HG03039 (cell line): Measurements from ENCODE around the gene TYW1B.
"Not testable (repeated sequence)": the region's sequence is repeated elsewhere in the genome, so short reads cannot be mapped to it uniquely, and the experiment has no call there.

Experiments
- ATAC-seq: cut with Tn5 transposase; IDR thresholded peaks from one replicate; pipeline ENCODE4 v1.9.1; 2021; ENCODE audit warnings: mild to moderate bottlenecking, moderate library complexity; ENCODE audit not compliant: unreplicated experiment

Gene TYW1B

DNA sequence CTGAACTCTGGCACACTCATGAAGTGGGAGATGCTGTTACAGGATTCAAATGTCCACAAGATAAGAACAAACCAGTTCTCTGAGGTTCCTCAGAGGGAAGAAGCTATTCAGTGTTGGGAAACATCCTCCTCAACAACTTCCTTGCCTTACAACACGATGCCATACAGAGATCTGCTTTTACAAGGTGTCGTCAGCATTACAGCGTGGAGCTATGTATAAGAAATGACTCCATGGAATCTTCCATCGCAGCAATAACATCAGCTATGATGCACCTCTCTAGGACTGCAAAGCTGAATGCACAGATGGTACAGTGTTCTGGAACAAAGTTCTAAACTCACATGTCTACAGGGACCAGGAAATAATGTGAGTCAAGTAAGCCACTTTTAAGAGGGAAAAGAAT, 122.3 kb downstream of the TYW1B start:
- not testable (repeated sequence) for ATAC-seq

DNA sequence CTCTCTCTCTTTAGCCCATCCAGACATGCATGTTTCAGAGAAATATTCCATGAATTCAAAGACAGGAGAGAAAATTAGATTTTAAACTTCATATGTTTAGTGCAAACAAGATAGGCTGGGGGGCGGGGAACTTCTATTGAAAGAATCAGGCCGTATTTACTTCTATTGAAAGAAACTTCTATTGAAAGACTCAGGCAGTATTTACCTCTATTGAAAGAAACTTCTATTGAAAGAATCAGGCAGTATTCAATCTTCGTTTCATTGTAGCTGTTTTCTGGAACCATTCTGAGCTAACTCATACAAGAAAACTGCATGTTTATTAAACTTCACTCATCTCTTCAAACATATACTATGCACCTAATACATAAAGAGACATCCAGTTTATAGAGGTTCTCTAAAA, 123.1 kb downstream of the TYW1B start:
- ATAC-seq = no peak

DNA sequence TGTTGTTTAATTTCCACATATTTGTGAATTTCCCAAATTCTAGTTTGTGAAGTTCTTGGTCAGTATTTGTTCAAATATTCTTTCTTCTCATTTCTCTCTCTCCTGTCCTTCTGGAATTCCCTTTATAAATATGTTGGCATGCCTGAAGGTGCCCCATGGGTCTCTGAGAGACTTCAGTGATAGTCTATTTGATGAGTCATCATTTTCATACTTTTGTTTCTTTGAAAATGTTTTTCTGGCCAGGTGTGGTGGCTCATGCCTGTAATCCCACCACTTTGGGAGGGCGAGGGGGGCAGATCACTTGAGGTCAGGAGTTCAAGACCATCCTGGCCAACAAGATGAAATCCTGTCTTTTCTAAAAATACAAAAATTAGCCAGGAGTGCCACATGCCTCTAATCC, 127.5 kb downstream of the TYW1B start:
- not testable (repeated sequence) for ATAC-seq

DNA sequence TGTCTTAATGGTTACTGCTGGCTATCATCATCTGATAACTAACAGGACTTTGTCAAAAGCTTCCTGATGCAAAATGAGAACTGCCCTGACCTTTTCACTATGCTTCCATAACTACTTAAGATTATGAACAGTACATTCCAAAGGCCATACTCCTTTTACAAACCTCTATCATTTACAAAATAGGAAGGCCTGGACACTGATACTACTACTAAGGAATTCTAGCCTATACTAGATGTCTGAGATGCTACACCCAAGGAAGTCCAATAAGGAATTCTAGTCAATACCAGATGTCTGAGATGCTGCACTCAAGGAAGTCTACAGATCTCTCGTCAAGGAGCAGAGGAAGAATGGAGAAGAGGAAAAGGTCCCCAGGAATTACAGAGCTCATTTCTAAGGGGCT, 130.9 kb downstream of the TYW1B start:
- not testable (repeated sequence) for ATAC-seq

DNA sequence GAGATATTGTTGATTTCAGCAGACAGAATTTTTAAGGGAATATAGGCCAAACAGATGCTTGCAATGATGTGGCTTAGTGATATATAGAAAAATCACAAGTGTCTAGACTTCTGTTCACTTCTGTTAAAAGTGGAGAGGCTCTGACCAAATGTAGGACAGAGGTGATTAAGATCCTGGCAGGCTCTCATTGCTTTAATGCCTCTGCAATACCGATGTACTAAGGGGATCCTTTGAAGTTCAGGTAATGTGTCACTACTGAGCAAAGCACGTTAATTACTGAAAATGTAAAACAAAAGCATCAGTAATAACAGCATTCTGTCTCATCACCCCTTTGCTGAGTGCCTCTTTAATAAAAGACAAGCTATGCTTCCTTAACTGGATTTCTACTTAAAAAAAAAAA, 131.4 kb downstream of the TYW1B start:
- not testable (repeated sequence) for ATAC-seq

DNA sequence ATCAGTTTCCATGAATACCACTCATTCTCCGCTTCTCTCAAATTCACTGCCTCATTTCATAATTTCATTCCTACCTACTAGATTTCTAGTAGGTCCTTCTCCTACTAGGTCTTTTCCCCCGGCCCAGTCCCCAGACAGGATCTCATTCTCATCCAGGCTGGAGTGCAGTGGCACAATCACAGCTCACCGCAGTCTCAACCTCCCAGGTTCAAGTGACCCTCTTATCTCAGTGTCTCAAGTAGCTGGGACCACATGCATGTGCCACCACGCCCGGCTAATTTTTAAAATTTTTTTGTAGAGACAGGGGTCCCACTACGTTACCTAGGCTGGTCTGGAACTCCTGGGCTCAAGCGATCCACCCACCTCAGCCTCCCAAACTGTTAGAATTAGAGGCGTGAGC, 132.5 kb downstream of the TYW1B start:
- ATAC-seq = not testable (repeated sequence)

- ATAC-seq = not testable (repeated sequence)
These were observed 136.6 kb downstream of the TYW1B start for GRCh38 chr7:72691442-72691841.

- ATAC-seq = not testable (repeated sequence)
These were observed 137.8 kb downstream of the TYW1B start for GRCh38 chr7:72690177-72690576.

DNA sequence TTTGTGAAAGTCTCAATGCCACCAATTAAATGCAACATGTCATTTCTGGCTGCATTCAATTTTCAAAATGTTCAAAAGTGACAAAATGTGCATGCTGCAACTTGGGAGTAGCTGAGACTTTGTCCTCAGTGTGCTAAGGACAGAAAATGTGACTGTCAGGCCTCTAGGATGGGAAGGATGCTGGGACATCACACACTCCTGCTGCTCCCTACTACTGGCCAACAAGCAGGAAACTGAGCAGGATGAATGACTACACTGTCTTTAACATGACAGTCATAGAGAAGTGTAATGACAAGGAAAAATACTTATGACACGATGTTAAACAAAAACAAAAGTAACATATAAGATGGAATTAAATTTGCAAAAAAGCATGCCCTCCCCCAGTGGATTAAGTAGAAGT, 138.7 kb downstream of the TYW1B start:
- not testable (repeated sequence) for ATAC-seq

- not testable (repeated sequence) for ATAC-seq
These were observed 146.8 kb downstream of the TYW1B start for GRCh38 chr7:72681211-72681610.

GRCh38 chr7:72676880-72677279, 151.1 kb downstream of the TYW1B start:
- ATAC-seq = not testable (repeated sequence)

GRCh38 chr7:72676086-72676690, 151.8 kb downstream of the TYW1B start:
- ATAC-seq = not testable (repeated sequence)

- ATAC-seq = not testable (repeated sequence)
These were observed 152.3 kb downstream of the TYW1B start for GRCh38 chr7:72675686-72676085.

DNA sequence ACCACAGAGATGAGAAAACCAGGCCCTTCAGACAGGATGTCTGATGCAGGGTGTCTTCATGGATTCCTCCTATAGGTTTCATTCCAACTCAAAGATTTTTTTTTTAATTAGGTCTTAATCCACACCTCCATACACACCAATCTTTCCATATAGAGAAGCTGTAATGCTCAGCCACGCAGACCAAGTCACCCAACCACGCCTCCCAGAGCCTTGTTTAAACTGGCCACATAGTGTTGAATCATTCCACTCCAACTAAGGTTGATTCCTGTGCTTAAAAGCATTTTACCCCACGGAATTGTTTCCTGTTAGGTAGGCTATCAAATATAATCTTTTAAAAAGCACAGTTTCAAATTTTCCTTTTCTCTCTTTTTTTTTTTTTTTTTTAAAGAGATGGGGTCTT, 153.6 kb downstream of the TYW1B start:
- ATAC-seq = no peak

GRCh38 chr7:72670850-72671249, 157.2 kb downstream of the TYW1B start:
- ATAC-seq = not testable (repeated sequence)

DNA sequence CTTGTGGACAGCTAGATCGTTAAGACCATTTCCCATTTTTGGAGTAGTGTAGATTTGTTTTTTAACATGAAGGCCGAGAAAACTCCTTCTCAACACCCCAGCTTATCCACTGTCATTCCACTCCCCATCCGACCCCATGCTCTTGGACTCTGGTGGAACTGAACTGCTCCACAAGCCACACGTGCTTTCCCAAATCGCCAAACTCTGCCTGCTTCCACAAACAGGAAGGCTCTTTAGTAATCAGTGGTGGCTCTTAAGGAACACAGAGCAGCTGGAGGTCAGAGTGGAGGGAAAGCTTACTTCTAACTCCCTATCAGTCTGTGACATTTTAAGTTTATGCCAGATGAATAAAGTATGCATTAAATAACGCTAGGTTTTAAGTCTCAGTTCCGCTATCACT, 159.6 kb downstream of the TYW1B start:
- ATAC-seq = not testable (repeated sequence)

GRCh38 chr7:72667049-72667448, 161.0 kb downstream of the TYW1B start:
- ATAC-seq = not testable (repeated sequence)

DNA sequence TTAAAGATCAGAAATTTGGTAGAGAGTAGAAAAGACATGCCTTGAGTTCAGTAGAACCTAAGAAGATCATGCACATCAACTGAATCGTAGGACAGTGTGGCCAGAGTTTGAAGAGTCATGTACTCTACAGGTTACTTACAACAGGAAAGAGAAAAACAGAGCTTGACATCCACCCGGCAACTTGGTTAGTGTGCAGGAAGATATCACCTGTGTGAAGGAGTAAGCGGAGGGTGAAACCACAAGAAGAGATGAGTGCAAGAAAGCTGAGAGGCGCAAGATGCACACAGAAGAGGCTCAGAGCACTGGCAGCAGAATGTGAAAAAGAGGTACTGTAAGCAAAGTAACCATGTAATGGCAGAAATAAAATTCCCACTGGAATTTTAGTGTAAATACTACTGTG, 179.4 kb downstream of the TYW1B start:
- ATAC-seq = not testable (repeated sequence)

GRCh38 chr7:72643708-72644107, 184.3 kb downstream of the TYW1B start:
- not testable (repeated sequence) for ATAC-seq

GRCh38 chr7:72641485-72642248, 186.3 kb downstream of the TYW1B start:
- not testable (repeated sequence) for ATAC-seq

GRCh38 chr7:72640740-72641139, 187.3 kb downstream of the TYW1B start:
- not testable (repeated sequence) for ATAC-seq

DNA sequence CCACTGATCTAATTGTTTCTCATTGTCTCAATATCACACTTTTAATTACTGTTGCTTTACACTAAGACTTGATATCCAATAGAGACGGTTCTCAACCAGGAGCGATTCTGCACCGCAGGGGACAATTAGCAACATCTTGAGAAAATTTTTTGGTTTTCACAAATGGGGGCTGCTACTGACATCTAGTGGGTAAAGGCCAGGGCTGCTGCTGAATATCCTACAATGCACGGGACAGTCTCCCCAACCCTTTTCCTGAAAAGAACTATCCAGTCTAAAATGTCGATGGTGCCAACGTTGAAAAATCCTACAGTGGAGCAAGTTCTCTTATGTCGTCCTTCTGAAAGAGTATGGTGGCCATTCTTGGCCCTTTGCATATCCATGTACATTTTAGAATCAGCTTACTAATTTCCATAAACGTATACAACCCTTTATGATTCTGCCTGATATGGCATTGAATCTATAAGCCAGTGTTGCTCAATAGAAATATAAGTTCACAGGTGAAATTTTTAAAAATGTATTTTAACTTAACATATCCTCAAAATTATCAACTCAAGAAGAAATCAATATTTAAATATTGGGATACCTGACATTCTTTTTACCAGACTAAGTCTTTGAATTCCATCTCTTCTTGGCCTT, 192.6 kb downstream of the TYW1B start:
- not testable (repeated sequence) for ATAC-seq
